ENCODE data around the gene GBX1.
A peak's percentile ranks its signal among the peaks of the same experiment; 100 is the strongest.

GBX1 gene

GRCh38 chr7:151110941-151111645 lies 56.4 kb downstream of the GBX1 start:
- DNase-seq: peak; percentile 29

DNA sequence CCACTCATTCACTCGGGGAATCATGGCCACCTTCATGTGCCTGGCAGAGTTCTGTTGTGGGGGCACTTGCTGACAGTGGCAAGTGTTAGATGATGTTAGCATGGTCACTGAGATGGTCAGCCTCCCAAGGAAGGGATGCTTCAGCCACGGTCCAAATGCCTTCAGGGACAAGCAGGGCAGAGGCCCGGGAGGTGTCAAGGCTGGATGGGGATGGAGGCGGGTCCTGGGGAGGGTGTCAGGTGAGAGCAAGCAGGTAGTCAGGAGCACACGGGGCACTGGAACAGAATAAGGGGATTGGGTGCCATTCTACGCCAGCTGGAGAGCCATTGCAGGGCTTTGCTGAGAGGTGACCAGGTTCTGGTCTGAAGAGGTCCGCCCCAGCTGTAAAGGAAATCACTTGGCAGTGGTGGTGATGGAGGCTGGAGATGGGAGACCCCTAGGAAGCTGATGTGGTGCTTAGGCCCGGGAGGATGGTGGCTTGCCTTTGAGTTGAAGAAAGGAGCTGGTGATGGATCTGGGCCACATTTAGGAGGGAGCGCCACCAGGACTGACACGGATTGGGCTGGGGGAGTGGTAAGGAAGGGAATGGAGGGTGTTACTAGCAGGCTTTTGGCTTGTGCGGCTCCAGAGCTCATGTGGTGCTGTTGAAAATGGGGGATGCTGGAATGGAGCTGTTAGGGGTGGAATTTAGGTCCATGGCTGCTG lies 57.1 kb downstream of the GBX1 start:
- DNase-seq: no peak

GRCh38 chr7:151109094-151110048 lies 58.1 kb downstream of the GBX1 start:
- DNase-seq: no peak

DNA sequence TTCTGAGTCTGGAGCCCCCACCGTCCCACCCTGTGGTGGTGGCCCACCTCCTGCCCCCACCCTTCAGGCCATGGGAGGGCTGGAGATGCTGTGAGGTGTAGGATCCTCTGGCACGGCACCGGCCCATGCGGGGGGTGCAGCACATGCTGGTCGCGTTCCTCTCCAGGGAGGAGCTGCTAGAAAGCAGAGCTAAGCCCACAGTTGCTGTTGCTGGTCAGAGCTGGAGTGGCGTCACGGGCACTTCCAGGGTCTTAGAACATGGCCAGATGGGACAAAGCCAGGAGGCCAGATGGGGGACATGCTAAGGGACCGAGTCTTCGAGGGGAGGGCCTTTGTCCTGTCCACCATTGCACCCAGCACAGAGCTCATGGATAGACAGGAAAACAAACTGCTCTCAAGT lies 59.6 kb downstream of the GBX1 start:
- no peak for DNase-seq

DNA sequence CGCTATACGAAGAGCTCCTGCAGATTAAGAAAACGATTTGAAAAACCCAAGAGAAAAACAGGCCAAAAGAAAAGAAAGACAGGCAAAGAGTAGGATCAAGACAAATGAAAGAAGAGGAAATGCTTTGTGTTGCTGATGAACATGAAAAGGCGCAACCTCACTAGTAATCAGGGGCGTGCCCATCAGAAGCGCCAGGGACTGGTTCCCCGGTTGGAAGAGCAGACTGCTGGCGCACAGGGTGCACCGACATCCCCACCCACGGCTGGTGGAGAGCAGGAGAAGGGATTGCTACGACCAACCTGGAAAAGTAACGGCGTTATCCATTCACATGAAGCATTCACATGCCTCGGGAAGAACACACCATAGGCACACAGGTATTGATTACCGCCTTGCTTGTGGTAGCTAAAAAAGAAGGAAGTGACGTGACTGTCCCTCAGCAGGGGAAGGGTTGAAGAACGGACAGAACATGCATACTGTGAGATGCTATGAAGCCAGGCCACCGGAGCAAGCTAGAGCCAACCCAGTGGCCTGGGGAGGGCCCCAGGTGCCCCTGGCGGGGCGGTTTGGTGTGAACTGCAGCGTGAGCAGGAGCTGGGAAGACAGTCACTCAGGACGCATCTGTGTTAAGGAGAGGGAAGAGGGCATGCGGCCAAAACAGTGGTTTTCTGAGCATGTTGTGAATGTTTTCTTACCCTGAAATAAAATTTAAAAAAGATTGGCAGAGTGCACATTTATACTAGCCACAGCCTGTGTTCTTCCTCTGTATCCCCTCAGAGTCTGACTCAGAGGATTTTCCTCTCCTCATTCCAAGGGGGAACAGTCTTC lies 62.9 kb downstream of the GBX1 start:
- DNase-seq: no peak

GRCh38 chr7:151103973-151104372 lies 63.5 kb downstream of the GBX1 start:
- DNase-seq: no peak

- DNase-seq: no peak
These were observed 64.5 kb downstream of the GBX1 start for GRCh38 chr7:151102991-151103390.

- DNase-seq: no peak
These were observed 65.7 kb downstream of the GBX1 start for GRCh38 chr7:151101621-151102396.

GRCh38 chr7:151100921-151101320 lies 66.6 kb downstream of the GBX1 start:
- DNase-seq: no peak

DNA sequence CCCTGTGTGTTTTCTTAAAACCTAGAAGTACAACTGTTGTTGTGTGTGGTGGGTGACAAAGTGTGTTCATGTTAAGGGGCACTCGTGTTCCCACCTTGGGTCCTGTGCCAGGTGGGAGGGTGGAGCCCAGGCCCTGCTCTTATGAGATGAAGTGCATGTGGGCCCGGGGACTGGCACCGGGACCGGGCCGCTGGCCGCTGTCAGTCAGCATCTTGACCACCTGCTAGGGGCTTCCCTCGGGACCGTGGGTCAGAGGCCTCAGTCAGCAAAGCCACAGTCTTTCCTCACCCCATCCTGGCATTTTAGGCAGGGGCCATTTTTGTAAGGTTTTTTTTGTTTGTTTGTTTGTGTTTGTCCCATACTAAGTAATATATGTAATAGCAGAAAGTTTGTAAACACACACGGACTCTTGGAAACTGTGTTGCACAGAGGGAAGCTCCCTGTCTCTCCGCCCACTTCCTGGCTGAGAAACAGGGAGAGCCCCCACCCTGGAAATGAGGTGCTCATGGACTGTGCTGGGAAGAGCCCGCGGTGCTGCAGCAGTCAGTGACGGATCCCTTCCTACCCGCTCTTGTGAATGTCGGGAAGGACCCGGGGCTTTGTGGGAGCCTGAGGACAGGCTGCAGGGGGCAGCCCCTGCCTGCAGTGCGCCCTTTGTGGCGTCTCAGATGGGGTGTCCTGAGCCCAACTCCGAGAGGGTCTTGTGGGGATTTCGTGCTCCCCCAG lies 67.8 kb downstream of the GBX1 start:
- no peak for DNase-seq

All from KG1 (cell line).